ENCODE data around the gene NLGN1.

GRCh38 chr3:174247687-174248152, 850.2 kb downstream of the NLGN1 start:
- TF ChIP-seq NFRKB (IDR thresholded peaks at IDR 0.05) (no peak), BHLHE40 (IDR thresholded peaks at IDR 0.05; ENCODE audit: borderline replicate concordance) (no peak)
